ENCODE measurements around the gene SH3GLB2.

DNA sequence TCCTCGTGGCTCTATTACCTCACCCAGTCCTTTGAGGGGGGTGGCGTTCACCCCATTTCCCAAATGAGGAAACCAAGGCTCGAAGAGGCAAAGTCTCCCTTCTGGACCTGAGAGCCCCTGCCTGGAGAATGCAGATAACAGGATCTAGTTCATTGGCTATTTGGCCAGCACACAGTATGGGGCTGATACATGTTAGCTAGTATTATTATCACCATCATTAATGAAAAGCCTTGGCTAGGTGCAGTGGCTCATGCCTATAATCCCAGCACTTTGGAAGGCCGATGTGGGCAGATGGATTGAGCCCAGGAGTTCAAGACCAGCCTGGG, 4.3 kb downstream of the SH3GLB2 start:
- TF ChIP-seq EZH2phosphoT487 (IDR thresholded peaks at IDR 0.05; ENCODE audit: low read depth, severe bottlenecking, unreplicated experiment): no peak
- TF ChIP-seq, protein P1, sequence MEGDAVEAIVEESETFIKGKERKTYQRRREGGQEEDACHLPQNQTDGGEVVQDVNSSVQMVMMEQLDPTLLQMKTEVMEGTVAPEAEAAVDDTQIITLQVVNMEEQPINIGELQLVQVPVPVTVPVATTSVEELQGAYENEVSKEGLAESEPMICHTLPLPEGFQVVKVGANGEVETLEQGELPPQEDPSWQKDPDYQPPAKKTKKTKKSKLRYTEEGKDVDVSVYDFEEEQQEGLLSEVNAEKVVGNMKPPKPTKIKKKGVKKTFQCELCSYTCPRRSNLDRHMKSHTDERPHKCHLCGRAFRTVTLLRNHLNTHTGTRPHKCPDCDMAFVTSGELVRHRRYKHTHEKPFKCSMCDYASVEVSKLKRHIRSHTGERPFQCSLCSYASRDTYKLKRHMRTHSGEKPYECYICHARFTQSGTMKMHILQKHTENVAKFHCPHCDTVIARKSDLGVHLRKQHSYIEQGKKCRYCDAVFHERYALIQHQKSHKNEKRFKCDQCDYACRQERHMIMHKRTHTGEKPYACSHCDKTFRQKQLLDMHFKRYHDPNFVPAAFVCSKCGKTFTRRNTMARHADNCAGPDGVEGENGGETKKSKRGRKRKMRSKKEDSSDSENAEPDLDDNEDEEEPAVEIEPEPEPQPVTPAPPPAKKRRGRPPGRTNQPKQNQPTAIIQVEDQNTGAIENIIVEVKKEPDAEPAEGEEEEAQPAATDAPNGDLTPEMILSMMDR (IDR thresholded peaks at IDR 0.05; ENCODE audit: poor library complexity): no peak
